K562 (cell line): ENCODE results near the gene MAGIX.

Source experiments
- CEBPB ChIP-seq: fragments of 450-650 bp; IDR thresholded peaks from 2 replicates; pipeline ENCODE4 v1.6.1; 2016; ENCODE audit warnings: missing genetic modification characterization, missing compliant biosample characterization
- CREB1 ChIP-seq, 2 experiments: sonication (generic) in 1 of 2; formaldehyde crosslinking in 1 of 2; IDR thresholded peaks; 2 replicates each; pipeline versions ENCODE4 v1.6.1 to v1.8.0; 2012 to 2022; ENCODE audit warnings: inconsistent platforms in 1 of 2, mild to moderate bottlenecking in 1 of 2, missing genetic modification reagents in 1 of 2, moderate library complexity in 1 of 2
- EGR1 ChIP-seq: fragments of 450-650 bp; conservative IDR thresholded peaks from 2 replicates; pipeline ENCODE4 v1.6.1; 2017; ENCODE audit warnings: mild to moderate bottlenecking
- RBM15 ChIP-seq: fragments of 200-400 bp; formaldehyde crosslinking; IDR thresholded peaks from 2 replicates; pipeline ENCODE4 v1.6.1; 2018; ENCODE audit warnings: mild to moderate bottlenecking, low read length, moderate library complexity; ENCODE audit not compliant: insufficient read depth
- RCOR1 ChIP-seq, 2 experiments: IDR thresholded peaks; 2 replicates each; pipeline ENCODE4 v1.6.1; 2012; ENCODE audit warnings: low read depth in 2 of 2, low read length in 2 of 2, borderline replicate concordance in 1 of 2, improper control_type of control experiment in 1 of 2
- TRIM24 ChIP-seq, 2 experiments: fragments of 450-650 bp; IDR thresholded peaks; 2 replicates each; pipeline ENCODE4 v1.6.1; 2016
- ZSCAN29 ChIP-seq: fragments of 450-650 bp; IDR thresholded peaks from 2 replicates; pipeline ENCODE4 v1.6.1; 2017
- TF ChIP-seq, protein P1 (sequence below), 3 experiments: fragments of 200-800 bp in 1 of 3; sonication (Bioruptor generic) in 1 of 3; sonication (generic) in 1 of 3; formaldehyde crosslinking in 1 of 3; IDR thresholded peaks; 2 replicates each; pipeline versions ENCODE4 v1.6.1 to v1.8.0; 2016 to 2022; ENCODE audit warnings: mild to moderate bottlenecking in 2 of 3, missing compliant biosample characterization in 2 of 3, missing genetic modification characterization in 2 of 3, missing genetic modification reagents in 1 of 3
- TF ChIP-seq, protein P2 (sequence below): sonication (generic); formaldehyde crosslinking; IDR thresholded peaks from 2 replicates; pipeline ENCODE4 v1.8.1; 2023; ENCODE audit warnings: mild to moderate bottlenecking, missing genetic modification reagents, moderate library complexity
- TF ChIP-seq, protein P3 (sequence below), 3 experiments: IDR thresholded peaks in 2 of 3; conservative IDR thresholded peaks in 1 of 3; 2 replicates each; pipeline ENCODE4 v1.5.1; 2011 to 2012; ENCODE audit warnings: low read length in 3 of 3, mild to moderate bottlenecking in 3 of 3, control low read depth in 2 of 3, improper control_type of control experiment in 1 of 3, inconsistent platforms in 1 of 3, low read depth in 1 of 3, mixed read lengths in 1 of 3, moderate library complexity in 1 of 3; ENCODE audit not compliant: insufficient read depth in 2 of 3
- TF ChIP-seq, protein P4 (sequence below): sonication (generic); formaldehyde crosslinking; IDR thresholded peaks from 2 replicates; pipeline ENCODE4 v1.8.1; 2023; ENCODE audit warnings: mild to moderate bottlenecking, missing genetic modification reagents

DNA sequence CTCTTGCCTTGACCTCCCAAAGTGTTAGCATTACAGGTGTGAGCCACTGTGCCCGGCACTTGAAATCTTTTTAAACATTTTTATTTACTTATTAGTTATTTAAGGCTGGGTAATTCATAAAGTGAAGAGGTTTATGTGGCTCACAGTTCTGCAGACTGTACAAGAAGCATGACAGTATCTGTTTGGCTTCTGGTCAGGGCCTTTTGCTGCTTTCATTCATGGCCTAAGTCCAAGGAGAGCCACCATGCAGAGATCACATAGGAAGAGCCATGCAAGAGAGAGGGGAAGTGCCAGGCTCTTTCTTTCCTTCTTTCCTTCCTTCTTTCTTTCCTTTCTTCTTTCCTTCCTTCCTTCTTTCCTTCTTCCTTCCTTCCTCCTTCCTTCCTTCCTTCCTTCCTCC is 28.8 kb upstream of the MAGIX start:
- no peak for TF ChIP-seq RCOR1 (IDR thresholded peaks at IDR 0.05; ENCODE audit: borderline replicate concordance in 1 of 2, low read depth in 2 of 2, low read length in 2 of 2)
- TF ChIP-seq, protein P1, sequence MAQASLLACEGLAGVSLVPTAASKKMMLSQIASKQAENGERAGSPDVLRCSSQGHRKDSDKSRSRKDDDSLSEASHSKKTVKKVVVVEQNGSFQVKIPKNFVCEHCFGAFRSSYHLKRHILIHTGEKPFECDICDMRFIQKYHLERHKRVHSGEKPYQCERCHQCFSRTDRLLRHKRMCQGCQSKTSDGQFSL (CRISPR knock-in tag; IDR thresholded peaks at IDR 0.05), result no peak
- TF ChIP-seq, protein P1 (tag; IDR thresholded peaks at IDR 0.05), result no peak
- TF ChIP-seq, protein P2, sequence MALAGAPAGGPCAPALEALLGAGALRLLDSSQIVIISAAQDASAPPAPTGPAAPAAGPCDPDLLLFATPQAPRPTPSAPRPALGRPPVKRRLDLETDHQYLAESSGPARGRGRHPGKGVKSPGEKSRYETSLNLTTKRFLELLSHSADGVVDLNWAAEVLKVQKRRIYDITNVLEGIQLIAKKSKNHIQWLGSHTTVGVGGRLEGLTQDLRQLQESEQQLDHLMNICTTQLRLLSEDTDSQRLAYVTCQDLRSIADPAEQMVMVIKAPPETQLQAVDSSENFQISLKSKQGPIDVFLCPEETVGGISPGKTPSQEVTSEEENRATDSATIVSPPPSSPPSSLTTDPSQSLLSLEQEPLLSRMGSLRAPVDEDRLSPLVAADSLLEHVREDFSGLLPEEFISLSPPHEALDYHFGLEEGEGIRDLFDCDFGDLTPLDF (CRISPR knock-in tag), result no peak
- TF ChIP-seq EGR1, result no peak
- no peak for TF ChIP-seq CREB1 (IDR thresholded peaks at IDR 0.05)
- TF ChIP-seq CREB1 (CRISPR knock-in tag; IDR thresholded peaks at IDR 0.05), result no peak
- TF ChIP-seq TRIM24 (IDR thresholded peaks at IDR 0.05), result no peak
- TF ChIP-seq, protein P3, sequence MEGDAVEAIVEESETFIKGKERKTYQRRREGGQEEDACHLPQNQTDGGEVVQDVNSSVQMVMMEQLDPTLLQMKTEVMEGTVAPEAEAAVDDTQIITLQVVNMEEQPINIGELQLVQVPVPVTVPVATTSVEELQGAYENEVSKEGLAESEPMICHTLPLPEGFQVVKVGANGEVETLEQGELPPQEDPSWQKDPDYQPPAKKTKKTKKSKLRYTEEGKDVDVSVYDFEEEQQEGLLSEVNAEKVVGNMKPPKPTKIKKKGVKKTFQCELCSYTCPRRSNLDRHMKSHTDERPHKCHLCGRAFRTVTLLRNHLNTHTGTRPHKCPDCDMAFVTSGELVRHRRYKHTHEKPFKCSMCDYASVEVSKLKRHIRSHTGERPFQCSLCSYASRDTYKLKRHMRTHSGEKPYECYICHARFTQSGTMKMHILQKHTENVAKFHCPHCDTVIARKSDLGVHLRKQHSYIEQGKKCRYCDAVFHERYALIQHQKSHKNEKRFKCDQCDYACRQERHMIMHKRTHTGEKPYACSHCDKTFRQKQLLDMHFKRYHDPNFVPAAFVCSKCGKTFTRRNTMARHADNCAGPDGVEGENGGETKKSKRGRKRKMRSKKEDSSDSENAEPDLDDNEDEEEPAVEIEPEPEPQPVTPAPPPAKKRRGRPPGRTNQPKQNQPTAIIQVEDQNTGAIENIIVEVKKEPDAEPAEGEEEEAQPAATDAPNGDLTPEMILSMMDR (IDR thresholded peaks at IDR 0.05 in 2 of 3, conservative IDR thresholded peaks at IDR 0.05 in 1 of 3; ENCODE audit: insufficient read depth in 2 of 3, low read depth in 1 of 3, low read length in 3 of 3), result no peak
- TF ChIP-seq CEBPB (tag), result no peak
- TF ChIP-seq, protein P4, sequence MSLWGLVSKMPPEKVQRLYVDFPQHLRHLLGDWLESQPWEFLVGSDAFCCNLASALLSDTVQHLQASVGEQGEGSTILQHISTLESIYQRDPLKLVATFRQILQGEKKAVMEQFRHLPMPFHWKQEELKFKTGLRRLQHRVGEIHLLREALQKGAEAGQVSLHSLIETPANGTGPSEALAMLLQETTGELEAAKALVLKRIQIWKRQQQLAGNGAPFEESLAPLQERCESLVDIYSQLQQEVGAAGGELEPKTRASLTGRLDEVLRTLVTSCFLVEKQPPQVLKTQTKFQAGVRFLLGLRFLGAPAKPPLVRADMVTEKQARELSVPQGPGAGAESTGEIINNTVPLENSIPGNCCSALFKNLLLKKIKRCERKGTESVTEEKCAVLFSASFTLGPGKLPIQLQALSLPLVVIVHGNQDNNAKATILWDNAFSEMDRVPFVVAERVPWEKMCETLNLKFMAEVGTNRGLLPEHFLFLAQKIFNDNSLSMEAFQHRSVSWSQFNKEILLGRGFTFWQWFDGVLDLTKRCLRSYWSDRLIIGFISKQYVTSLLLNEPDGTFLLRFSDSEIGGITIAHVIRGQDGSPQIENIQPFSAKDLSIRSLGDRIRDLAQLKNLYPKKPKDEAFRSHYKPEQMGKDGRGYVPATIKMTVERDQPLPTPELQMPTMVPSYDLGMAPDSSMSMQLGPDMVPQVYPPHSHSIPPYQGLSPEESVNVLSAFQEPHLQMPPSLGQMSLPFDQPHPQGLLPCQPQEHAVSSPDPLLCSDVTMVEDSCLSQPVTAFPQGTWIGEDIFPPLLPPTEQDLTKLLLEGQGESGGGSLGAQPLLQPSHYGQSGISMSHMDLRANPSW (CRISPR knock-in tag), result no peak
- TF ChIP-seq RBM15, result no peak
- no peak for TF ChIP-seq ZSCAN29
